Hepatocyte (in vitro differentiated cells): ENCODE results near the gene CTSH. TPM values are rescaled to one million over a fixed set of nuclear protein-coding genes. Genes with fewer than 3 reads are reported as not detected.

Experiments
- DNase-seq: peaks from one replicate; pipeline ENCODE4 v3.0.0-alpha.2; 2016; ENCODE audit warnings: low spot score
- H2AFZ ChIP-seq: fragments of 200-600 bp; sonication (generic); 2 replicates; pipeline ENCODE4 v1.6.0; 2016; ENCODE audit warnings: antibody characterized with exemption, mild to moderate bottlenecking
- H3K27ac ChIP-seq: fragments of 200-600 bp; sonication (generic); 2 replicates; pipeline ENCODE4 v1.5.1; 2016; ENCODE audit warnings: mild to moderate bottlenecking
- H3K27me3 ChIP-seq: fragments of 200-600 bp; sonication (generic); 2 replicates; pipeline ENCODE4 v1.6.1; 2016
- H3K36me3 ChIP-seq: fragments of 200-600 bp; sonication (generic); replicated peaks from 2 replicates; pipeline ENCODE4 v1.5.1; 2016; ENCODE audit warnings: low read depth; ENCODE audit not compliant: insufficient read depth
- H3K4me1 ChIP-seq: fragments of 200-600 bp; sonication (generic); 2 replicates; pipeline ENCODE4 v1.5.1; 2016; ENCODE audit warnings: mild to moderate bottlenecking, moderate library complexity; ENCODE audit not compliant: insufficient read depth
- H3K4me2 ChIP-seq: fragments of 200-600 bp; sonication (generic); 2 replicates; pipeline ENCODE4 v1.6.0; 2016
- H3K4me3 ChIP-seq: fragments of 200-600 bp; sonication (generic); 2 replicates; pipeline ENCODE4 v1.5.1; 2016; ENCODE audit warnings: mild to moderate bottlenecking
- H3K79me2 ChIP-seq: fragments of 200-600 bp; sonication (generic); 2 replicates; pipeline ENCODE4 v1.6.0; 2017; ENCODE audit warnings: mild to moderate bottlenecking
- H3K9me2 ChIP-seq: fragments of 200-600 bp; sonication (generic); replicated peaks from 2 replicates; pipeline ENCODE4 v1.6.0; 2017; ENCODE audit warnings: mild to moderate bottlenecking; ENCODE audit not compliant: insufficient read depth
- H3K9me3 ChIP-seq: fragments of 200-600 bp; sonication (generic); 2 replicates; pipeline ENCODE4 v1.5.1; 2016; ENCODE audit warnings: low read depth, mild to moderate bottlenecking
- H4K20me1 ChIP-seq: fragments of 200-600 bp; sonication (generic); 2 replicates; pipeline ENCODE4 v1.6.0; 2016; ENCODE audit warnings: mild to moderate bottlenecking; ENCODE audit not compliant: insufficient read depth, poor library complexity, severe bottlenecking
- EZH2 ChIP-seq: fragments of 200-600 bp; sonication (generic); IDR thresholded peaks from 2 replicates; pipeline ENCODE4 v1.6.1; 2016; ENCODE audit warnings: antibody characterized with exemption, mild to moderate bottlenecking, borderline replicate concordance
- EZH2phosphoT487 ChIP-seq: fragments of 200-600 bp; sonication (generic); IDR thresholded peaks from one replicate; pipeline ENCODE4 v1.6.1; 2018; ENCODE audit warnings: antibody characterized with exemption, mild to moderate bottlenecking, low read depth, moderate library complexity; ENCODE audit not compliant: unreplicated experiment, severe bottlenecking
- WGBS: methylation state at CpG from one replicate; pipeline ENCODE4 v1.1.6; 2016; ENCODE audit warnings: low lambda C conversion rate; ENCODE audit errors: missing lambda C conversion rate; 5-methylcytosine and 5-hydroxymethylcytosine counted together
- polyA plus RNA-seq: library from polyadenylated mRNA; unstranded; fragments of >200 nt; fragmentation: Nextera tagmentation; extraction: Ambion mirVana; gene quantifications from 2 replicates; pipeline ENCODE4 v1.2.1, GENCODE V29; 2016
- total RNA-seq: library from RNA; depleted of rRNA; stranded (reverse); fragments of >200 nt; gene quantifications from 2 replicates; pipeline ENCODE4 v1.2.3, GENCODE V29; 2014
- TF ChIP-seq, protein P1 (sequence below): fragments of 200-600 bp; sonication (generic); IDR thresholded peaks from 2 replicates; pipeline ENCODE4 v1.5.1; 2016; ENCODE audit warnings: antibody characterized with exemption, mild to moderate bottlenecking; ENCODE audit not compliant: poor library complexity

CTSH gene
- total and polyA plus RNA-seq, 2 experiments from 2014 or later: 521 to 610 TPM

DNA sequence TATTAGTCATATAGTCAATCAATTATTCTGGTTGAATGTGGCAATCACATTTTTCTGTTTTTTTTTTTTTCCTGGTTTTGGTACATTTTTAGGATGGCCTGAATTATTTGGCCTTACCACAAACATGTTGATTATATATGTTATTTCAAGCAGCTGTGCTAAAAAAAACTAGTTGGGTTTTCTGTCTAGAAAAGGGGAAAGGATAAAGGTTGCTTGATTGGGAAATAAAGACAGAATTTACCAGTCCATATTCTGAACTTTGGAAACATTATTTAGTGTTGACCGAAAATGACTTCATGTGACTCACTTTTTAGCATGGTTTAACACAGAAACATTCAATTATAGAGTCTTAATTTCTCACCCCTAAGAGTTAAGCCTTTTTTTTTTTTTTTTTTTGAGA is 64.0 kb downstream of the CTSH start:
- TF ChIP-seq EZH2 (no peak), EZH2phosphoT487 (no peak)
- TF ChIP-seq, protein P1, sequence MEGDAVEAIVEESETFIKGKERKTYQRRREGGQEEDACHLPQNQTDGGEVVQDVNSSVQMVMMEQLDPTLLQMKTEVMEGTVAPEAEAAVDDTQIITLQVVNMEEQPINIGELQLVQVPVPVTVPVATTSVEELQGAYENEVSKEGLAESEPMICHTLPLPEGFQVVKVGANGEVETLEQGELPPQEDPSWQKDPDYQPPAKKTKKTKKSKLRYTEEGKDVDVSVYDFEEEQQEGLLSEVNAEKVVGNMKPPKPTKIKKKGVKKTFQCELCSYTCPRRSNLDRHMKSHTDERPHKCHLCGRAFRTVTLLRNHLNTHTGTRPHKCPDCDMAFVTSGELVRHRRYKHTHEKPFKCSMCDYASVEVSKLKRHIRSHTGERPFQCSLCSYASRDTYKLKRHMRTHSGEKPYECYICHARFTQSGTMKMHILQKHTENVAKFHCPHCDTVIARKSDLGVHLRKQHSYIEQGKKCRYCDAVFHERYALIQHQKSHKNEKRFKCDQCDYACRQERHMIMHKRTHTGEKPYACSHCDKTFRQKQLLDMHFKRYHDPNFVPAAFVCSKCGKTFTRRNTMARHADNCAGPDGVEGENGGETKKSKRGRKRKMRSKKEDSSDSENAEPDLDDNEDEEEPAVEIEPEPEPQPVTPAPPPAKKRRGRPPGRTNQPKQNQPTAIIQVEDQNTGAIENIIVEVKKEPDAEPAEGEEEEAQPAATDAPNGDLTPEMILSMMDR: no peak
- peaks cover 100% of the 10 kb centered on the region for H4K20me1 ChIP-seq

DNA sequence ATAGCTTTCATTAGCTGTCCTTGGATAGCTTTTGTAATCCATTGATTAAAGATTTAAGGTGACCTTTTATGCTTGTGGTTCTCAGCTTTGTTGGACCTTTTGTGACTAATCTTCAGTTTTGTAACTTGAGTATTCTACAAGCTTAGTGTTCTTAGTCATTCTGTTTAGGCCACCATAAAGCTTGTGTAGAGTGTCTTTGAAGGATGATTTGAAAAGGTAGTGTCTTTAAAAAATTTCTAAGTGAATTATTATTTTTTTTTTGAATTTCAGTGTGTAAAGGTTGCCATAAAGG is 64.7 kb downstream of the CTSH start:
- H3K9me2 ChIP-seq: no peaks in the 10 kb centered on the region
- peaks cover 43% of the 10 kb centered on the region for H3K4me1 ChIP-seq
- peaks cover 100% of the 10 kb centered on the region for H4K20me1 ChIP-seq
- H2AFZ ChIP-seq: no peak overlapping the region
- H3K27me3 ChIP-seq: no peaks in the 10 kb centered on the region
- DNase-seq: no peak
- peak overlapping the region; percentile 91 for H3K4me2 ChIP-seq
- H3K79me2 ChIP-seq: peaks cover 100% of the 10 kb centered on the region
- TF ChIP-seq, protein P1: no peak
- no peak for TF ChIP-seq EZH2
- no peak for TF ChIP-seq EZH2phosphoT487
- no peak overlapping the region for H3K27ac ChIP-seq
- H3K36me3 ChIP-seq: no peaks in the 10 kb centered on the region
- no peak overlapping the region for H3K4me3 ChIP-seq
- no peaks in the 10 kb centered on the region for H3K9me3 ChIP-seq

More for the DNA sequence above, 64.0 kb downstream of the CTSH start:
- Histone ChIP-seq H3K27me3 (no peaks in the 10 kb centered on the region), H3K4me1 (peaks cover 37% of the 10 kb centered on the region), H3K9me2 (no peaks in the 10 kb centered on the region), H3K4me2 (peak overlapping the region; percentile 91), H2AFZ (no peak overlapping the region), H3K79me2 (peaks cover 100% of the 10 kb centered on the region), H3K9me3 (no peaks in the 10 kb centered on the region), H3K36me3 (no peaks in the 10 kb centered on the region), H3K27ac (no peak overlapping the region), H3K4me3 (no peak overlapping the region)
- 91% methylated on average over 1 of the region's 1 CpG for WGBS
- no peak for DNase-seq

DNA sequence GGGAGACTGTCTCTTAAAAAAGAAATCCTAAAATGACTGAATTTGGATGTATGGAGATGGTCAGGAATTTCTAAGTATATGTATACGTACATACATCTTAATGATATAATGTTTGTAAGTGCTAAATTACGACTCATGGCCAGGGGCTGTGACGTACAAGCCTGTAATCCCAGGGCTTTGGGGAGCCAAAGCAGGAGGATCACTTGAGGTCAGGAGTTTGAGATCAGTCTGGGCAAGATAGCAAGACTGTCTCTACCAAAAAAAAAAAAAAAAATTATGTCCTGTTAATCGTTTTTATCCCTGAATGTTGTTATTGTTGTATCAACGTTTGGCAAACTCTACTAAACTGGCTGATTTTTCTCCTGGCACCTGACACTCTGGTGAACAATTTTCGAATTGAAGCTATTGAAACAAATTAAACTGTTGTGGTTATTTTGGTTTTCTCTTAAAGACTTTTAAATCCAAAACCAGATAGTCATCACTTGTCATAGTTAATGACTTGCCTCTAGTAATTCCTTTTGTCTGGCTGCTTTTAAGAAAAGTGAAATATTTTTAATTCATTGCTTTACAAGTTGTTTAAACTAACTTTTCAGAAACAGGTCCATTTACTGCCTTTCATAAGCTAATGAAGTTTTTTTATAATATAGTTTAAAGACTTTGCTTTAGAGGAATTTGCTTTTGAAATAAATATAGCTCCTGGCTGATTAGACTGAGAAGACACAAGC is 65.2 kb downstream of the CTSH start:
- DNase-seq: no peak
- Histone ChIP-seq H3K36me3 (no peaks in the 10 kb centered on the region), H2AFZ (no peak overlapping the region), H3K9me3 (no peaks in the 10 kb centered on the region), H3K27ac (peak overlapping the region; percentile 0), H3K4me2 (peak overlapping the region; percentile 91), H3K27me3 (no peaks in the 10 kb centered on the region), H3K4me3 (no peak overlapping the region), H3K4me1 (peaks cover 47% of the 10 kb centered on the region), H3K79me2 (peaks cover 100% of the 10 kb centered on the region), H4K20me1 (peaks cover 100% of the 10 kb centered on the region), H3K9me2 (no peaks in the 10 kb centered on the region)
- 49% methylated on average over 6 of the region's 6 CpGs for WGBS
- TF ChIP-seq EZH2: no peak
- no peak for TF ChIP-seq EZH2phosphoT487
- TF ChIP-seq, protein P1: no peak
